GM19023 (cell line): ENCODE measurements around the gene TLE1.
"Not testable (repeated sequence)": the region's sequence is repeated elsewhere in the genome, so short reads cannot be mapped to it uniquely, and the experiment has no call there.

Experiments
- ATAC-seq: cut with Tn5 transposase; IDR thresholded peaks from one replicate; pipeline ENCODE4 v1.9.1; 2021; ENCODE audit warnings: mild to moderate bottlenecking, moderate library complexity; ENCODE audit not compliant: unreplicated experiment

Gene TLE1

GRCh38 chr9:81653240-81653639 lies 36.1 kb downstream of the TLE1 start:
- no peak for ATAC-seq

- ATAC-seq, result no peak
Observed at GRCh38 chr9:81652058-81652687, 37.2 kb downstream of the TLE1 start.

GRCh38 chr9:81650586-81651515 lies 38.5 kb downstream of the TLE1 start:
- no peak for ATAC-seq

GRCh38 chr9:81649475-81650240 lies 39.7 kb downstream of the TLE1 start:
- ATAC-seq, result no peak

GRCh38 chr9:81648891-81649290 lies 40.5 kb downstream of the TLE1 start:
- no peak for ATAC-seq

GRCh38 chr9:81646337-81646736 lies 43.0 kb downstream of the TLE1 start:
- ATAC-seq, result no peak

- ATAC-seq, result not testable (repeated sequence)
Observed at GRCh38 chr9:81644513-81644912, 44.8 kb downstream of the TLE1 start.

- ATAC-seq, result no peak
Observed at GRCh38 chr9:81637276-81637675, 52.1 kb downstream of the TLE1 start.

- ATAC-seq, result no peak
Observed at GRCh38 chr9:81636255-81636599, 53.1 kb downstream of the TLE1 start.

GRCh38 chr9:81635521-81636254 lies 53.7 kb downstream of the TLE1 start:
- no peak for ATAC-seq

- ATAC-seq, result no peak
Observed at GRCh38 chr9:81634915-81635516, 54.3 kb downstream of the TLE1 start.

- ATAC-seq, result no peak
Observed at GRCh38 chr9:81633952-81634854, 55.1 kb downstream of the TLE1 start.

- no peak for ATAC-seq
Observed at GRCh38 chr9:81632599-81632998, 56.7 kb downstream of the TLE1 start.

- no peak for ATAC-seq
Observed at GRCh38 chr9:81631218-81631745, 58.1 kb downstream of the TLE1 start.

GRCh38 chr9:81629440-81629839 lies 59.9 kb downstream of the TLE1 start:
- ATAC-seq, result no peak

- no peak for ATAC-seq
Observed at GRCh38 chr9:81628897-81629296, 60.5 kb downstream of the TLE1 start.

- ATAC-seq, result no peak
Observed at GRCh38 chr9:81627481-81627880, 61.9 kb downstream of the TLE1 start.

GRCh38 chr9:81626511-81626910 lies 62.8 kb downstream of the TLE1 start:
- no peak for ATAC-seq

GRCh38 chr9:81625969-81626368 lies 63.4 kb downstream of the TLE1 start:
- ATAC-seq, result no peak
